Thyroid gland (tissue), 4 donors: ENCODE results near the gene SUGT1. TPM values are rescaled to one million over a fixed set of nuclear protein-coding genes. Genes with fewer than 3 reads are reported as not detected.
A peak's percentile ranks its signal among the peaks of the same experiment; 100 is the strongest.
"Not testable (repeated sequence)": the region's sequence is repeated elsewhere in the genome, so short reads cannot be mapped to it uniquely, and the experiment has no call there.

Experiments
- DNase-seq, 2 donors: peaks; one replicate each; pipeline ENCODE4 v3.0.0-alpha.2; 2019
- H3K27ac ChIP-seq, 3 donors: fragments of 200-600 bp; sonication (generic); 1 replicate in 2 of 3; 2 replicates in 1 of 3; pipeline ENCODE4 v1.5.1; 2016 to 2019; ENCODE audit warnings: mild to moderate bottlenecking in 1 of 3, moderate library complexity in 1 of 3
- H3K27me3 ChIP-seq: fragments of 200-600 bp; sonication (generic); one replicate; pipeline ENCODE4 v1.5.1; 2019
- H3K36me3 ChIP-seq, 2 donors: fragments of 200-600 bp; sonication (generic); one replicate each; pipeline ENCODE4 v1.5.1; 2016 to 2019
- H3K4me1 ChIP-seq, 2 donors: fragments of 200-600 bp; sonication (generic); one replicate each; pipeline ENCODE4 v1.5.1; 2017 to 2019
- H3K4me3 ChIP-seq, 3 donors: fragments of 200-600 bp; sonication (generic); replicated peaks in 1 of 3; 1 replicate in 2 of 3; 2 replicates in 1 of 3; pipeline ENCODE4 v1.5.1; 2016; ENCODE audit warnings: mild to moderate bottlenecking in 1 of 3
- H3K9me3 ChIP-seq: fragments of 200-600 bp; sonication (generic); one replicate; pipeline ENCODE4 v1.5.1; 2017
- CTCF ChIP-seq, 6 experiments: fragments of 200-600 bp in 3 of 6; fragments of 450-650 bp in 3 of 6; sonication (generic) in 3 of 6; IDR thresholded peaks; one replicate each; pipeline ENCODE4 v1.5.1; 2016 to 2019; ENCODE audit warnings: antibody characterized with exemption in 6 of 6, mild to moderate bottlenecking in 2 of 6, inconsistent platforms in 1 of 6, moderate library complexity in 1 of 6
- POLR2A ChIP-seq, 2 donors: fragments of 450-650 bp; IDR thresholded peaks; one replicate each; pipeline ENCODE4 v1.6.1; 2017; ENCODE audit warnings: antibody characterized with exemption in 2 of 2, mild to moderate bottlenecking in 2 of 2, moderate library complexity in 1 of 2
- WGBS, 2 donors: methylation state at CpG; one replicate each; pipeline ENCODE4 v1.1.5; 2017; 5-methylcytosine and 5-hydroxymethylcytosine counted together
- intact Hi-C: fragments of 100-400 bp; cut with DNase I; formaldehyde crosslinking; loops from one replicate; pipeline ENCODE4 v1.15.1; 2023
- total RNA-seq, 4 donors: library from RNA; depleted of rRNA; stranded (reverse); fragments of >200 nt; gene quantifications; one replicate each; pipeline ENCODE4 v1.2.3, GENCODE V29; 2016

Gene SUGT1
- total RNA-seq, 4 donors from 2014 or later = 33.6 to 50.4 (median 43.1) TPM

DNA sequence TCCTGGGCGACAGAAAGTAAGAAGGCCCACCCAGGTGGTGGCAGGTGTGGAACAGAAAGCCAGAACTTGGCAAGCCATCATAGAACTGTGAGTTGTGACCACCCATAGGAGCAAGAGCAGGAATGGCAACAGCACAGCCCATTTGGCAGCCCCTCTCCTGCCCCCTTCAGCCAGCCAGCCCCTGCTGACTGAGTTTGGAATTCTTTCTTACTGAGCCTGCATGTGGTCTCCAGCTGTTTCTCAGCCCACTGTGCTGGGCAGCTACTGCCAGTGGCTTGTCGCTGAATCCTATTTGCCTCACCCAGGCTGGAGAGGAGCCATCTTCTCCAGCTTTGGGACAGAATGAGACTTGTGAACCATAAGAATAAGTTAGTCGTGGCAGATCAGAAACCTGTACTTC lies 58.6 kb downstream of the SUGT1 start:
- TF ChIP-seq CTCF (IDR thresholded peaks at IDR 0.05) (no peak), POLR2A (IDR thresholded peaks at IDR 0.05) (no peak)
- no peak for DNase-seq
- WGBS, 2 donors = 76 to 83% methylated on average over 3 of the region's 3 CpGs

GRCh38 chr13:52712385-52712784 lies 59.7 kb downstream of the SUGT1 start:
- Histone ChIP-seq H3K27ac (no peak overlapping the region), H3K36me3 (no peaks in the 10 kb centered on the region), H3K9me3 (no peaks in the 10 kb centered on the region), H3K27me3 (no peaks in the 10 kb centered on the region), H3K4me3 (no peak overlapping the region), H3K4me1 (no peaks in the 10 kb centered on the region)
- no peak for TF ChIP-seq CTCF (IDR thresholded peaks at IDR 0.05)
- TF ChIP-seq POLR2A (IDR thresholded peaks at IDR 0.05) = no peak
- intact Hi-C loops = no loop called here
- DNase-seq = no peak
- WGBS, 2 donors = 82 to 84% methylated on average over 3 of the region's 3 CpGs

More for the DNA sequence above, 58.6 kb downstream of the SUGT1 start:
- Histone ChIP-seq H3K9me3 (no peaks in the 10 kb centered on the region), H3K4me1 (no peaks in the 10 kb centered on the region), H3K27me3 (no peaks in the 10 kb centered on the region), H3K36me3 (no peaks in the 10 kb centered on the region), H3K27ac (no peak overlapping the region), H3K4me3 (no peak overlapping the region)
- intact Hi-C loops = no loop called here

DNA sequence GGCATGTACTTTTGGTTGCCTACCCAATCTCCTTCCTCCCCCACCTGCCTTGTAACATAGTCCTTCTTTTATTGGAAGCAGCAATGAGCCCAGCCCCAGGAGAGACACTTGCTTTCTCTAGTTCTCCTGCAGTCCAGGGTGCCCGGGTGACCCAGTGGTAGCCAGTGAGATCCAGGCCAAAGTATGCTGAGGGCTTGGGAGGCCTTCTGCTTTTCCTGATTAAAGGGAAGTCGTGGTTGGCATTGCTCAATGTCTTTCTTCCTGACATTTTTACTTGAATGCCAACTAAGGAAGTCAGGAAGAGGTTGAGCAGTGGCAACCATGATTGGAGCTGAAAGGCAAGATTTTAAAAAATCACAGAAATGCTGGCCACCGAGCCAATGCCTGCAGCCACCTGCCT lies 61.3 kb downstream of the SUGT1 start:
- Histone ChIP-seq H3K27me3 (no peaks in the 10 kb centered on the region), H3K4me1 (no peaks in the 10 kb centered on the region), H3K9me3 (no peaks in the 10 kb centered on the region), H3K4me3 (no peak overlapping the region), H3K27ac (no peak overlapping the region), H3K36me3 (no peaks in the 10 kb centered on the region)
- 56 to 72% methylated on average over 3 of the region's 3 CpGs for WGBS, 2 donors
- no peak for DNase-seq
- no peak for TF ChIP-seq CTCF (IDR thresholded peaks at IDR 0.05)
- no peak for TF ChIP-seq POLR2A (IDR thresholded peaks at IDR 0.05)
- intact Hi-C loops = no loop called here

DNA sequence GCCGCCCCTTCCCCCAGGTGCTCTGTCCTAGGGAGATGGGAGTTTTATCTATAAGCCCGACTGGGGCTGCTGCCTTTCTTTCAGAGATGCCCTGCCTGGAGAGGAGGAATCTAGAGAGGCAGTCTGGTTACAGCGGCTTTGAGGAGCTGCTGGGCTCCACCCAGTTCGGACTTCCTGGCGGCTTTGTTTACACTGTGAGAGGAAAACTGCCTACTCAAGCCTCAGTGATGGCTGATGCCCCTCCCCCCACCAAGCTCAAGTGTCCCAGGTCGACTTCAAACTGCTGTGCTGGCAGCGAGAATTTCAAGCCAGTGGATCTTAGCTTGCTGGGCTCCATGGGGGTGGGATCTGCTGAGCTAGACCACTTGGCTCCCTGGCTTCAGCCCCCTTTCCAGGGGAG lies 68.3 kb downstream of the SUGT1 start:
- H3K4me1 ChIP-seq, H3K27ac ChIP-seq, intact Hi-C loops, H3K4me3 ChIP-seq, H3K27me3 ChIP-seq, H3K36me3 ChIP-seq, H3K9me3 ChIP-seq: not testable (repeated sequence)
- peak; percentile 6 to 35 for DNase-seq
- 50 to 67% methylated on average over 1 to 7 of the region's 7 CpGs for WGBS, 2 donors

DNA sequence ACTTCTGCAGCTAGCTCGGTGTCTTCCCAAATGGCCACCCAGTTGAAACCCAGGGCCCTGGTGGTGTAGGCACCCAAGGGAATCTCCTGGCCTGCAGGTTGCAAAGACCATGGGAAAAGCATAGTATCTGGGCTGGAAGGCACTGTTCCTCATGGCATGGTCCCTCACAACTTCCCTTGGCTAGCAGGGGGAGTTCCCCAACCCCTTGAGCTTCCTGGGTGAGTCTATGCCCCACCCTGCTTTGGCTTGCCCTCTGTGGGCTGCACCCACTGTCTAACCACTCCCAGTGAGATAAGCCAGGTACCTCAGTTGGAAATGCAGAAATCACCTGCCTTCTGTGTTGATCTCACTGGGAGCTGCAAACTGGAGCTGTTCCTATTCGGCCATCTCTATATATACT lies 68.7 kb downstream of the SUGT1 start:
- H3K27me3 ChIP-seq, DNase-seq, H3K27ac ChIP-seq, intact Hi-C loops, H3K9me3 ChIP-seq, H3K4me1 ChIP-seq, H3K36me3 ChIP-seq, H3K4me3 ChIP-seq: not testable (repeated sequence)
- 99 to 100% methylated on average over 2 of the region's 2 CpGs for WGBS, 2 donors

DNA sequence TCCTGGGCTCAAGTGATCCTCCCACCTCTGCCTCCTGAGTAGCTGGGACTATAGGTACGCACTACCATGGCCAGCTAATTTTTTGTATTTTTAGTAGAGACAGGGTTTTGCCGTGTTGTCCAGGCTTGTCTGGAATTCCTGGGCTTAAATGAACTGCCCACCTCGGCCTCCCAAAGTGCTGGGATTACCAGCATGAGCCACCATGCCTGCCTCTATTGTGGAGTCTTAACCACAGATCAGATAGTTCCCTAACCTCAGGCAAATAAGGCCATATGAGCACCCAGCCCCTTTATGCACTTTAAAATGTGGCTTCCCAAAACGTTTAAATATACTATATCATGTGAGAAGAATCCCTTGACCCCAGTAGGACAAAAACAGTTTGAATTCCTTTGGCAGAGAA lies 70.5 kb downstream of the SUGT1 start:
- Histone ChIP-seq H3K36me3 (no peaks in the 10 kb centered on the region), H3K9me3 (no peaks in the 10 kb centered on the region), H3K4me1 (no peaks in the 10 kb centered on the region), H3K4me3 (no peak overlapping the region), H3K27me3 (no peaks in the 10 kb centered on the region), H3K27ac (no peak overlapping the region)
- TF ChIP-seq CTCF (IDR thresholded peaks at IDR 0.05) (no peak), POLR2A (IDR thresholded peaks at IDR 0.05) (no peak)
- intact Hi-C loops = no loop called here
- 84 to 88% methylated on average over 4 of the region's 4 CpGs for WGBS, 2 donors
- no peak for DNase-seq
